Measurements from ENCODE around the gene COL4A1.

DNA sequence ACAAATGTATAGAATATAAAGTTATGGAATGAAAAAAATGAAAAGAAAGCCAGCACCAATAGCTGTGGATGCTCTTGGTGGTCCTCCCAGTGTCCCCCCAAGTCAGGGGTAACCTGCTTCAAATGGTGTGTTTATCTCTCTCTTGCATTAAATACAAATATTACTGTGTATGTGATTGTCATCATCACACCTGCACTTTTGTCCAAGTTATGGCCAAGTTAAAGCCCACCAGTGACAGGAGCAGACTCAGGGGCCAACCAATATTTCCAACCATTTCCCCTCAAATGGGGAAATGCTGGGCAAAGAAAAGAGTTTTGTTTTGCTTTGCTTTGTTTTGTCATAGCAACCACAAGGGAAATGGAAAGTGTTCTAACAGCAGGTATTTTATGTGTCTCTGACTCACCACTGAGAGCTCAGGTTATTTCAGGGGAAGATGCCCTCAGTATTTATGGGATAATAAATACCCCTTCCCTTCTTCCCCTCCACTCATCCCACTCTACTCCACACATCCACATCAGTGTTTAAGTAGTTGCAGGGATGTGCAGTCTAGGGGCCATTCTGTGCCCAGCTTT lies 133.6 kb downstream of the COL4A1 start:
- TF ChIP-seq, protein P1, sequence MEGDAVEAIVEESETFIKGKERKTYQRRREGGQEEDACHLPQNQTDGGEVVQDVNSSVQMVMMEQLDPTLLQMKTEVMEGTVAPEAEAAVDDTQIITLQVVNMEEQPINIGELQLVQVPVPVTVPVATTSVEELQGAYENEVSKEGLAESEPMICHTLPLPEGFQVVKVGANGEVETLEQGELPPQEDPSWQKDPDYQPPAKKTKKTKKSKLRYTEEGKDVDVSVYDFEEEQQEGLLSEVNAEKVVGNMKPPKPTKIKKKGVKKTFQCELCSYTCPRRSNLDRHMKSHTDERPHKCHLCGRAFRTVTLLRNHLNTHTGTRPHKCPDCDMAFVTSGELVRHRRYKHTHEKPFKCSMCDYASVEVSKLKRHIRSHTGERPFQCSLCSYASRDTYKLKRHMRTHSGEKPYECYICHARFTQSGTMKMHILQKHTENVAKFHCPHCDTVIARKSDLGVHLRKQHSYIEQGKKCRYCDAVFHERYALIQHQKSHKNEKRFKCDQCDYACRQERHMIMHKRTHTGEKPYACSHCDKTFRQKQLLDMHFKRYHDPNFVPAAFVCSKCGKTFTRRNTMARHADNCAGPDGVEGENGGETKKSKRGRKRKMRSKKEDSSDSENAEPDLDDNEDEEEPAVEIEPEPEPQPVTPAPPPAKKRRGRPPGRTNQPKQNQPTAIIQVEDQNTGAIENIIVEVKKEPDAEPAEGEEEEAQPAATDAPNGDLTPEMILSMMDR (IDR thresholded peaks at IDR 0.05; ENCODE audit: insufficient read depth, low read depth, low read length) = no peak
- no peak for TF ChIP-seq EZH2 (IDR thresholded peaks at IDR 0.05; ENCODE audit: insufficient read depth, low read length)
